ENCODE data around the gene LRCH1.

- TF ChIP-seq, protein P1, sequence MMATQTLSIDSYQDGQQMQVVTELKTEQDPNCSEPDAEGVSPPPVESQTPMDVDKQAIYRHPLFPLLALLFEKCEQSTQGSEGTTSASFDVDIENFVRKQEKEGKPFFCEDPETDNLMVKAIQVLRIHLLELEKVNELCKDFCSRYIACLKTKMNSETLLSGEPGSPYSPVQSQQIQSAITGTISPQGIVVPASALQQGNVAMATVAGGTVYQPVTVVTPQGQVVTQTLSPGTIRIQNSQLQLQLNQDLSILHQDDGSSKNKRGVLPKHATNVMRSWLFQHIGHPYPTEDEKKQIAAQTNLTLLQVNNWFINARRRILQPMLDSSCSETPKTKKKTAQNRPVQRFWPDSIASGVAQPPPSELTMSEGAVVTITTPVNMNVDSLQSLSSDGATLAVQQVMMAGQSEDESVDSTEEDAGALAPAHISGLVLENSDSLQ (IDR thresholded peaks at IDR 0.05), result no peak
- no peak for TF ChIP-seq BHLHE40 (IDR thresholded peaks at IDR 0.05; ENCODE audit: borderline replicate concordance)
Measured at GRCh38 chr13:46567671-46568070, 14.7 kb downstream of the LRCH1 start.

Data from HEK293T (cell line).